Activated naive CD8-positive, alpha-beta T cell treated with anti-CD3 and anti-CD28 coated beads, Interleukin-2, amount 10 ng/mL, durations not matched to agents 7 days and 5 days (primary cell): ENCODE measurements around the gene HK2. TPM values are rescaled to one million over a fixed set of nuclear protein-coding genes. Genes with fewer than 3 reads are reported as not detected.

Experiments used
- ATAC-seq: fragments of 150-1000 bp; cut with Tn5 transposase; one replicate; pipeline ENCODE4 v1.10.0; 2021; ENCODE audit warnings: low read depth, moderate library complexity
- POLR2A ChIA-PET: fragments of 350-600 bp; sonication (Branson Sonifier 250); formaldehyde crosslinking; loops from one replicate; lab custom pipeline; 2021; ENCODE audit warnings: antibody characterized with exemption; lab: Charles Lee
- DNase-seq: peaks from one replicate; pipeline ENCODE4 v3.0.0; 2021
- H3K27ac Mint-ChIP-seq: one replicate; pipeline ENCODE4 v1.8.0; 2022; ENCODE audit warnings: mild to moderate bottlenecking, mixed read lengths
- H3K27me3 Mint-ChIP-seq: one replicate; pipeline ENCODE4 v1.8.0; 2022; ENCODE audit warnings: mild to moderate bottlenecking, moderate library complexity, mixed read lengths
- H3K36me3 Mint-ChIP-seq: one replicate; pipeline ENCODE4 v1.8.0; 2021; ENCODE audit warnings: mild to moderate bottlenecking, mixed read lengths
- H3K4me1 Mint-ChIP-seq: one replicate; pipeline ENCODE4 v1.8.0; 2021; ENCODE audit warnings: mixed read lengths
- H3K4me3 Mint-ChIP-seq: one replicate; pipeline ENCODE4 v1.8.0; 2022; ENCODE audit warnings: mild to moderate bottlenecking, moderate library complexity, mixed read lengths
- H3K9me3 Mint-ChIP-seq: one replicate; pipeline ENCODE4 v1.8.0; 2021; ENCODE audit warnings: mixed read lengths
- total RNA-seq, 2 experiments: library from RNA; stranded (reverse); gene quantifications; one replicate each; pipeline ENCODE4 v1.2.3, GENCODE V29; 2021

Gene HK2
- total RNA-seq, 2 experiments from 2014 or later, result 39.8 to 40.9 TPM

GRCh38 chr2:74878551-74878950 is 44.6 kb downstream of the HK2 start:
- H3K4me1 Mint-ChIP-seq, result peaks cover 2% of the 10 kb centered on the region
- H3K36me3 Mint-ChIP-seq, result peaks cover 32% of the 10 kb centered on the region
- POLR2A ChIA-PET, result interaction anchor here (1.4 kb wide), 1 partner anchor 163 kb away, joined by 3 read pairs; no protein-coding TSS in a partner anchor
- no peaks in the 10 kb centered on the region for H3K27me3 Mint-ChIP-seq
- H3K4me3 Mint-ChIP-seq, result no peak overlapping the region
- no peaks in the 10 kb centered on the region for H3K9me3 Mint-ChIP-seq
- ATAC-seq, result no peak
- H3K27ac Mint-ChIP-seq, result no peak overlapping the region
- DNase-seq, result no peak

- POLR2A ChIA-PET, result no interaction called here
- no peaks in the 10 kb centered on the region for H3K9me3 Mint-ChIP-seq
- peaks cover 29% of the 10 kb centered on the region for H3K36me3 Mint-ChIP-seq
Observed at GRCh38 chr2:74880054-74880728, 46.3 kb downstream of the HK2 start.

GRCh38 chr2:74881176-74881575 is 47.2 kb downstream of the HK2 start:
- Mint-ChIP-seq H3K4me1 (peaks cover 5% of the 10 kb centered on the region), H3K9me3 (no peaks in the 10 kb centered on the region), H3K27ac (no peak overlapping the region), H3K4me3 (no peak overlapping the region), H3K36me3 (peaks cover 34% of the 10 kb centered on the region), H3K27me3 (no peaks in the 10 kb centered on the region)
- ATAC-seq, result no peak
- DNase-seq, result no peak
- POLR2A ChIA-PET, result no interaction called here

More at GRCh38 chr2:74880054-74880728, 46.3 kb downstream of the HK2 start:
- ATAC-seq (no peak), DNase-seq (no peak)
- Mint-ChIP-seq H3K27ac (no peak overlapping the region), H3K4me1 (peaks cover 4% of the 10 kb centered on the region), H3K27me3 (no peaks in the 10 kb centered on the region), H3K4me3 (no peak overlapping the region)

- no peak overlapping the region for H3K27ac Mint-ChIP-seq
- POLR2A ChIA-PET, result no interaction called here
- no peak for DNase-seq
- no peaks in the 10 kb centered on the region for H3K27me3 Mint-ChIP-seq
- no peak overlapping the region for H3K4me3 Mint-ChIP-seq
- peaks cover 5% of the 10 kb centered on the region for H3K4me1 Mint-ChIP-seq
- H3K9me3 Mint-ChIP-seq, result no peaks in the 10 kb centered on the region
- H3K36me3 Mint-ChIP-seq, result peaks cover 40% of the 10 kb centered on the region
- no peak for ATAC-seq
Observed at GRCh38 chr2:74881626-74882298, 47.8 kb downstream of the HK2 start.

- Mint-ChIP-seq H3K9me3 (no peaks in the 10 kb centered on the region), H3K27me3 (no peaks in the 10 kb centered on the region), H3K4me3 (no peak overlapping the region), H3K36me3 (peaks cover 37% of the 10 kb centered on the region), H3K27ac (no peak overlapping the region), H3K4me1 (peaks cover 5% of the 10 kb centered on the region)
- POLR2A ChIA-PET, result no interaction called here
- DNase-seq (no peak), ATAC-seq (no peak)
Observed at GRCh38 chr2:74882299-74882687, 48.4 kb downstream of the HK2 start.

GRCh38 chr2:74883011-74883410 is 49.1 kb downstream of the HK2 start:
- POLR2A ChIA-PET, result no interaction called here

GRCh38 chr2:74884118-74884762 is 50.3 kb downstream of the HK2 start:
- peaks cover 45% of the 10 kb centered on the region for H3K36me3 Mint-ChIP-seq
- ATAC-seq (no peak), DNase-seq (no peak)
- no peak overlapping the region for H3K4me3 Mint-ChIP-seq
- no peak overlapping the region for H3K27ac Mint-ChIP-seq
- POLR2A ChIA-PET, result no interaction called here
- no peaks in the 10 kb centered on the region for H3K27me3 Mint-ChIP-seq
- H3K4me1 Mint-ChIP-seq, result peaks cover 5% of the 10 kb centered on the region
- no peaks in the 10 kb centered on the region for H3K9me3 Mint-ChIP-seq

More at GRCh38 chr2:74883011-74883410, 49.1 kb downstream of the HK2 start:
- H3K4me1 Mint-ChIP-seq, result peaks cover 5% of the 10 kb centered on the region
- H3K4me3 Mint-ChIP-seq, result no peak overlapping the region
- peaks cover 41% of the 10 kb centered on the region for H3K36me3 Mint-ChIP-seq
- DNase-seq, result no peak
- no peaks in the 10 kb centered on the region for H3K27me3 Mint-ChIP-seq
- no peaks in the 10 kb centered on the region for H3K9me3 Mint-ChIP-seq
- ATAC-seq, result no peak
- H3K27ac Mint-ChIP-seq, result no peak overlapping the region

GRCh38 chr2:74884866-74885265 is 50.9 kb downstream of the HK2 start:
- Mint-ChIP-seq H3K27ac (no peak overlapping the region), H3K27me3 (no peaks in the 10 kb centered on the region), H3K4me1 (peaks cover 5% of the 10 kb centered on the region), H3K36me3 (peaks cover 43% of the 10 kb centered on the region), H3K4me3 (no peak overlapping the region), H3K9me3 (no peaks in the 10 kb centered on the region)
- DNase-seq (no peak), ATAC-seq (no peak)
- POLR2A ChIA-PET, result no interaction called here

- Mint-ChIP-seq H3K9me3 (no peaks in the 10 kb centered on the region), H3K4me1 (peaks cover 5% of the 10 kb centered on the region), H3K27me3 (no peaks in the 10 kb centered on the region), H3K27ac (no peak overlapping the region), H3K4me3 (no peak overlapping the region), H3K36me3 (peaks cover 53% of the 10 kb centered on the region)
- POLR2A ChIA-PET, result no interaction called here
- ATAC-seq (no peak), DNase-seq (no peak)
Observed at GRCh38 chr2:74886251-74886650, 52.3 kb downstream of the HK2 start.

GRCh38 chr2:74886811-74887210 is 52.9 kb downstream of the HK2 start:
- POLR2A ChIA-PET, result no interaction called here
- Mint-ChIP-seq H3K4me1 (peaks cover 5% of the 10 kb centered on the region), H3K27ac (no peak overlapping the region), H3K4me3 (no peak overlapping the region), H3K27me3 (no peaks in the 10 kb centered on the region), H3K36me3 (peaks cover 58% of the 10 kb centered on the region), H3K9me3 (no peaks in the 10 kb centered on the region)
- ATAC-seq (no peak), DNase-seq (no peak)

- peaks cover 58% of the 10 kb centered on the region for H3K36me3 Mint-ChIP-seq
- H3K9me3 Mint-ChIP-seq, result no peaks in the 10 kb centered on the region
- no peak overlapping the region for H3K27ac Mint-ChIP-seq
- peaks cover 5% of the 10 kb centered on the region for H3K4me1 Mint-ChIP-seq
- no peaks in the 10 kb centered on the region for H3K27me3 Mint-ChIP-seq
- no peak overlapping the region for H3K4me3 Mint-ChIP-seq
- POLR2A ChIA-PET, result no interaction called here
- no peak for ATAC-seq
- no peak for DNase-seq
Observed at GRCh38 chr2:74887445-74887951, 53.6 kb downstream of the HK2 start.

GRCh38 chr2:74887960-74888700 is 54.2 kb downstream of the HK2 start:
- POLR2A ChIA-PET, result no interaction called here
- peaks cover 61% of the 10 kb centered on the region for H3K36me3 Mint-ChIP-seq
- ATAC-seq (no peak), DNase-seq (no peak)
- H3K27ac Mint-ChIP-seq, result no peak overlapping the region
- no peak overlapping the region for H3K4me3 Mint-ChIP-seq
- peaks cover 5% of the 10 kb centered on the region for H3K4me1 Mint-ChIP-seq
- no peaks in the 10 kb centered on the region for H3K9me3 Mint-ChIP-seq
- H3K27me3 Mint-ChIP-seq, result no peaks in the 10 kb centered on the region

GRCh38 chr2:74889159-74889558 is 55.2 kb downstream of the HK2 start:
- Mint-ChIP-seq H3K9me3 (no peaks in the 10 kb centered on the region), H3K27me3 (no peaks in the 10 kb centered on the region), H3K4me1 (peaks cover 5% of the 10 kb centered on the region), H3K36me3 (peaks cover 68% of the 10 kb centered on the region), H3K4me3 (no peak overlapping the region), H3K27ac (no peak overlapping the region)
- POLR2A ChIA-PET, result no interaction called here
- DNase-seq, result no peak
- no peak for ATAC-seq
